HEK293 (cell line): Measurements from ENCODE around the gene PCDHB6.
"Not testable (repeated sequence)": the region's sequence is repeated elsewhere in the genome, so short reads cannot be mapped to it uniquely, and the experiment has no call there.

ENCODE experiments used
- GLIS1 ChIP-seq: fragments of 450-650 bp; formaldehyde crosslinking; IDR thresholded peaks from 2 replicates; pipeline ENCODE4 v1.5.1; 2016; ENCODE audit warnings: missing biosample characterization, missing genetic modification characterization
- KLF9 ChIP-seq: fragments of 450-650 bp; formaldehyde crosslinking; IDR thresholded peaks from 2 replicates; pipeline ENCODE4 v1.5.1; 2016; ENCODE audit warnings: missing biosample characterization, missing genetic modification characterization, low read depth
- SCRT1 ChIP-seq: fragments of 450-650 bp; formaldehyde crosslinking; IDR thresholded peaks from 2 replicates; pipeline ENCODE4 v1.5.1; 2016; ENCODE audit warnings: missing biosample characterization, missing genetic modification characterization, borderline replicate concordance
- ZBTB7A ChIP-seq: fragments of 450-650 bp; formaldehyde crosslinking; IDR thresholded peaks from 2 replicates; pipeline ENCODE4 v1.5.1; 2016; ENCODE audit warnings: low read depth, missing biosample characterization, missing genetic modification characterization
- ZFHX2 ChIP-seq: fragments of 450-650 bp; formaldehyde crosslinking; conservative IDR thresholded peaks from 2 replicates; pipeline ENCODE4 v1.5.1; 2016; ENCODE audit warnings: missing biosample characterization, missing genetic modification characterization
- ZNF174 ChIP-seq: fragments of 450-650 bp; formaldehyde crosslinking; IDR thresholded peaks from 2 replicates; pipeline ENCODE4 v1.5.0; 2017; ENCODE audit warnings: missing biosample characterization, mild to moderate bottlenecking, missing genetic modification characterization
- ZNF416 ChIP-seq: fragments of 450-650 bp; formaldehyde crosslinking; IDR thresholded peaks from 2 replicates; pipeline ENCODE4 v1.5.1; 2016; ENCODE audit warnings: missing biosample characterization, missing genetic modification characterization
- TF ChIP-seq, protein P1 (sequence below): fragments of 450-650 bp; formaldehyde crosslinking; IDR thresholded peaks from 2 replicates; pipeline ENCODE4 v1.5.1; 2016; ENCODE audit warnings: missing biosample characterization, missing genetic modification characterization
- TF ChIP-seq, protein P2 (sequence below): fragments of 450-650 bp; formaldehyde crosslinking; IDR thresholded peaks from 2 replicates; pipeline ENCODE4 v1.5.1; 2016; ENCODE audit warnings: missing biosample characterization, missing genetic modification characterization, low read depth
- TF ChIP-seq, protein P3 (sequence below): fragments of 450-650 bp; formaldehyde crosslinking; IDR thresholded peaks from 2 replicates; pipeline ENCODE4 v1.5.1; 2016; ENCODE audit warnings: missing biosample characterization, missing genetic modification characterization, borderline replicate concordance

DNA sequence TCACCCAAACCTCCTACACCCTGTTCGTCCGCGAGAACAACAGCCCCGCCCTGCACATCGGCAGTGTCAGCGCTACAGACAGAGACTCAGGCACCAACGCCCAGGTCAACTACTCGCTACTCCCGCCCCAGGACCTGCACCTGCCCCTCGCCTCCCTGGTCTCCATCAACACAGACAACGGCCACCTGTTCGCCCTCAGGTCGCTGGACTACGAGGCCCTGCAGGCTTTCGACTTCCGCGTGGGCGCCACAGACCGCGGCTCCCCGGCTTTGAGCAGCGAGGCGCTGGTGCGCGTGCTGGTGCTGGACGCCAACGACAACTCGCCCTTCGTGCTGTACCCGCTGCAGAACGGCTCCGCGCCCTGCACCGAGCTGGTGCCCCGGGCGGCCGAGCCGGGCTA lies 51.3 kb downstream of the PCDHB6 start:
- TF ChIP-seq, protein P1, sequence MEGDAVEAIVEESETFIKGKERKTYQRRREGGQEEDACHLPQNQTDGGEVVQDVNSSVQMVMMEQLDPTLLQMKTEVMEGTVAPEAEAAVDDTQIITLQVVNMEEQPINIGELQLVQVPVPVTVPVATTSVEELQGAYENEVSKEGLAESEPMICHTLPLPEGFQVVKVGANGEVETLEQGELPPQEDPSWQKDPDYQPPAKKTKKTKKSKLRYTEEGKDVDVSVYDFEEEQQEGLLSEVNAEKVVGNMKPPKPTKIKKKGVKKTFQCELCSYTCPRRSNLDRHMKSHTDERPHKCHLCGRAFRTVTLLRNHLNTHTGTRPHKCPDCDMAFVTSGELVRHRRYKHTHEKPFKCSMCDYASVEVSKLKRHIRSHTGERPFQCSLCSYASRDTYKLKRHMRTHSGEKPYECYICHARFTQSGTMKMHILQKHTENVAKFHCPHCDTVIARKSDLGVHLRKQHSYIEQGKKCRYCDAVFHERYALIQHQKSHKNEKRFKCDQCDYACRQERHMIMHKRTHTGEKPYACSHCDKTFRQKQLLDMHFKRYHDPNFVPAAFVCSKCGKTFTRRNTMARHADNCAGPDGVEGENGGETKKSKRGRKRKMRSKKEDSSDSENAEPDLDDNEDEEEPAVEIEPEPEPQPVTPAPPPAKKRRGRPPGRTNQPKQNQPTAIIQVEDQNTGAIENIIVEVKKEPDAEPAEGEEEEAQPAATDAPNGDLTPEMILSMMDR (tag by site-specific recombination) = not testable (repeated sequence)
- TF ChIP-seq, protein P2, sequence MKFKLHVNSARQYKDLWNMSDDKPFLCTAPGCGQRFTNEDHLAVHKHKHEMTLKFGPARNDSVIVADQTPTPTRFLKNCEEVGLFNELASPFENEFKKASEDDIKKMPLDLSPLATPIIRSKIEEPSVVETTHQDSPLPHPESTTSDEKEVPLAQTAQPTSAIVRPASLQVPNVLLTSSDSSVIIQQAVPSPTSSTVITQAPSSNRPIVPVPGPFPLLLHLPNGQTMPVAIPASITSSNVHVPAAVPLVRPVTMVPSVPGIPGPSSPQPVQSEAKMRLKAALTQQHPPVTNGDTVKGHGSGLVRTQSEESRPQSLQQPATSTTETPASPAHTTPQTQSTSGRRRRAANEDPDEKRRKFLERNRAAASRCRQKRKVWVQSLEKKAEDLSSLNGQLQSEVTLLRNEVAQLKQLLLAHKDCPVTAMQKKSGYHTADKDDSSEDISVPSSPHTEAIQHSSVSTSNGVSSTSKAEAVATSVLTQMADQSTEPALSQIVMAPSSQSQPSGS = not testable (repeated sequence)
- TF ChIP-seq ZNF174 (tag by site-specific recombination); ZFHX2 (tag by site-specific recombination); GLIS1 (tag by site-specific recombination); ZBTB7A; KLF9; SCRT1 (tag by site-specific recombination); ZNF416 (tag by site-specific recombination): not testable (repeated sequence)
- TF ChIP-seq, protein P3, sequence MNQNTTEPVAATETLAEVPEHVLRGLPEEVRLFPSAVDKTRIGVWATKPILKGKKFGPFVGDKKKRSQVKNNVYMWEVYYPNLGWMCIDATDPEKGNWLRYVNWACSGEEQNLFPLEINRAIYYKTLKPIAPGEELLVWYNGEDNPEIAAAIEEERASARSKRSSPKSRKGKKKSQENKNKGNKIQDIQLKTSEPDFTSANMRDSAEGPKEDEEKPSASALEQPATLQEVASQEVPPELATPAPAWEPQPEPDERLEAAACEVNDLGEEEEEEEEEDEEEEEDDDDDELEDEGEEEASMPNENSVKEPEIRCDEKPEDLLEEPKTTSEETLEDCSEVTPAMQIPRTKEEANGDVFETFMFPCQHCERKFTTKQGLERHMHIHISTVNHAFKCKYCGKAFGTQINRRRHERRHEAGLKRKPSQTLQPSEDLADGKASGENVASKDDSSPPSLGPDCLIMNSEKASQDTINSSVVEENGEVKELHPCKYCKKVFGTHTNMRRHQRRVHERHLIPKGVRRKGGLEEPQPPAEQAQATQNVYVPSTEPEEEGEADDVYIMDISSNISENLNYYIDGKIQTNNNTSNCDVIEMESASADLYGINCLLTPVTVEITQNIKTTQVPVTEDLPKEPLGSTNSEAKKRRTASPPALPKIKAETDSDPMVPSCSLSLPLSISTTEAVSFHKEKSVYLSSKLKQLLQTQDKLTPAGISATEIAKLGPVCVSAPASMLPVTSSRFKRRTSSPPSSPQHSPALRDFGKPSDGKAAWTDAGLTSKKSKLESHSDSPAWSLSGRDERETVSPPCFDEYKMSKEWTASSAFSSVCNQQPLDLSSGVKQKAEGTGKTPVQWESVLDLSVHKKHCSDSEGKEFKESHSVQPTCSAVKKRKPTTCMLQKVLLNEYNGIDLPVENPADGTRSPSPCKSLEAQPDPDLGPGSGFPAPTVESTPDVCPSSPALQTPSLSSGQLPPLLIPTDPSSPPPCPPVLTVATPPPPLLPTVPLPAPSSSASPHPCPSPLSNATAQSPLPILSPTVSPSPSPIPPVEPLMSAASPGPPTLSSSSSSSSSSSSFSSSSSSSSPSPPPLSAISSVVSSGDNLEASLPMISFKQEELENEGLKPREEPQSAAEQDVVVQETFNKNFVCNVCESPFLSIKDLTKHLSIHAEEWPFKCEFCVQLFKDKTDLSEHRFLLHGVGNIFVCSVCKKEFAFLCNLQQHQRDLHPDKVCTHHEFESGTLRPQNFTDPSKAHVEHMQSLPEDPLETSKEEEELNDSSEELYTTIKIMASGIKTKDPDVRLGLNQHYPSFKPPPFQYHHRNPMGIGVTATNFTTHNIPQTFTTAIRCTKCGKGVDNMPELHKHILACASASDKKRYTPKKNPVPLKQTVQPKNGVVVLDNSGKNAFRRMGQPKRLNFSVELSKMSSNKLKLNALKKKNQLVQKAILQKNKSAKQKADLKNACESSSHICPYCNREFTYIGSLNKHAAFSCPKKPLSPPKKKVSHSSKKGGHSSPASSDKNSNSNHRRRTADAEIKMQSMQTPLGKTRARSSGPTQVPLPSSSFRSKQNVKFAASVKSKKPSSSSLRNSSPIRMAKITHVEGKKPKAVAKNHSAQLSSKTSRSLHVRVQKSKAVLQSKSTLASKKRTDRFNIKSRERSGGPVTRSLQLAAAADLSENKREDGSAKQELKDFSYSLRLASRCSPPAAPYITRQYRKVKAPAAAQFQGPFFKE = not testable (repeated sequence)
